Neuron (in vitro differentiated cells): ENCODE data around the gene DGKQ.

Experiments used
- H2AFZ ChIP-seq: one replicate; pipeline ENCODE4 v1.6.1; 2013; ENCODE audit warnings: low read depth, mild to moderate bottlenecking, inconsistent platforms, low read length, moderate library complexity
- H3K27me3 ChIP-seq: one replicate; pipeline ENCODE4 v1.6.1; 2013; ENCODE audit warnings: low read length; ENCODE audit not compliant: insufficient read depth
- H3K36me3 ChIP-seq: one replicate; pipeline ENCODE4 v1.6.1; 2013; ENCODE audit warnings: low read length; ENCODE audit not compliant: insufficient read depth
- H3K4me1 ChIP-seq: one replicate; pipeline ENCODE4 v1.6.1; 2013; ENCODE audit warnings: low read length; ENCODE audit not compliant: insufficient read depth
- H3K4me3 ChIP-seq: 2 replicates; pipeline ENCODE4 v1.5.1; 2013; ENCODE audit warnings: mild to moderate bottlenecking, low read length, moderate library complexity
- H3K9me3 ChIP-seq: one replicate; pipeline ENCODE4 v1.6.1; 2013; ENCODE audit warnings: low read length

The DGKQ gene

DNA sequence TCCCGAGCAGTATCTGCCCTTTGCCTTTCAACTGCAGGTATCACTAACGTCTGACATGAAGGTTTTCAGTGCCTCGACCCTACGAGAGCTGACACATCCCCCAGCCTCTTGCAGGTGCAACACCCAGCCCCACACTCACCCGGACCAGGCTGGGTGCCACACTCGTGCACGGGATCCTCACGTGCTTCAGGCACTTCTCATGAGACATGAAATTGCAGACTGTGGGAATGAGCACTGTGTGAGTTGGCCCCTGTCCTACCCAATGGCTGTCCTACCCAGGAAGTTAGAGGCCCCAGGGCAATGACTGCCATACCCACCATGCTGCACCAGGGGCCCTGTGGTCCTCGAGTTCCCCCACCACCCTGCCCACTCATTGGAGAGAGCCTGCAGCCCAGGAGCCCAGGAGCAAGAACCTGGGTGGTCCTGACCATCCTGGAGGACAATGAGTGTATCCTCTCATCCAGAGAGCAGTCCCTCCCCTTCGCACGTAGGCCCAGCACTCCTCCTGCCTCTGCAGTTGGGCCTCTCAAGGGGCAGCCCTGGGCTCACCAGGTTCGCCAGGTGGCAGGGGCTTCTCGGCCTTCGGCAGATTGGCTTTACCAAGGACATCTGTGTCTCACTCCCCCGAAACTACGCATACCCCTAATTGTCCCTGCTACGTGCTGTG is 2.4 kb downstream of the DGKQ start:
- Histone ChIP-seq H3K9me3 (peaks cover 5% of the 10 kb centered on the region), H3K4me3 (no peak overlapping the region), H2AFZ (no peak overlapping the region), H3K4me1 (peaks cover 7% of the 10 kb centered on the region), H3K36me3 (no peaks in the 10 kb centered on the region), H3K27me3 (no peaks in the 10 kb centered on the region)

DNA sequence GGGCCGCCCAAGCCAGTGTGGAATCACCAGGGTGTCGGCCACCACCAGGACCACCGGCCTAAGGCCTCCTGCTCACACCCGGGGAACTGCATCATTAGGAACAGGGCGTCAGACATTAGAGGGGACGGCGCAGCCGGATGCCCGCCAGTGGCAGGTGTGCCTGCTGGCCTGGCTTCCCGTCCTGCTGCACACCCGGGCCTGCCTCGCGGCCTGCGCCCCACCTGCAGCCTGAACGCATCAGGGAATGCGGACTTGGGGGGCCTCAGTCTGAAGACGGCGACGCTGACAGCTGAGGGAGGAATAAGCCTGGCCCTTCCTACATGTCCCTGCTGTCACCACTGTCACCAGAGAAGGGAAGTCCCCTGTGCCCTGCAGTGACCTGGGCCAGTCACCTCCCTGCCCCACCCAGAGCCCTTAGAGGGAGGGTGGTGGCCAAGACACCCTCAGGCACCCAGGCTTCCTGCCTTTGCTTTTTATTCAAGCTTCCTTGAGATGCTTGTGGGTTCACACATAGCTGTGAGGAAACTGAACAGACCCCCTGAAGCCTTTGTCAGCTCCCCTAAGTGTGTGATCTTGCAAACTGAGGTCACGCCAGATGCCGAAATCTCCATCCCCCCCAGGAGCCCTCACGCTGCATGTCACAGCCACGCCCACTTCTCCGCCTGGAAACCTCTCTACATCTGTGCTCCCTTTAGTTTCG is 3.2 kb downstream of the DGKQ start:
- Histone ChIP-seq H3K36me3 (no peaks in the 10 kb centered on the region), H3K9me3 (peaks cover 5% of the 10 kb centered on the region), H3K27me3 (no peaks in the 10 kb centered on the region), H3K4me1 (peaks cover 7% of the 10 kb centered on the region), H3K4me3 (no peak overlapping the region), H2AFZ (no peak overlapping the region)

DNA sequence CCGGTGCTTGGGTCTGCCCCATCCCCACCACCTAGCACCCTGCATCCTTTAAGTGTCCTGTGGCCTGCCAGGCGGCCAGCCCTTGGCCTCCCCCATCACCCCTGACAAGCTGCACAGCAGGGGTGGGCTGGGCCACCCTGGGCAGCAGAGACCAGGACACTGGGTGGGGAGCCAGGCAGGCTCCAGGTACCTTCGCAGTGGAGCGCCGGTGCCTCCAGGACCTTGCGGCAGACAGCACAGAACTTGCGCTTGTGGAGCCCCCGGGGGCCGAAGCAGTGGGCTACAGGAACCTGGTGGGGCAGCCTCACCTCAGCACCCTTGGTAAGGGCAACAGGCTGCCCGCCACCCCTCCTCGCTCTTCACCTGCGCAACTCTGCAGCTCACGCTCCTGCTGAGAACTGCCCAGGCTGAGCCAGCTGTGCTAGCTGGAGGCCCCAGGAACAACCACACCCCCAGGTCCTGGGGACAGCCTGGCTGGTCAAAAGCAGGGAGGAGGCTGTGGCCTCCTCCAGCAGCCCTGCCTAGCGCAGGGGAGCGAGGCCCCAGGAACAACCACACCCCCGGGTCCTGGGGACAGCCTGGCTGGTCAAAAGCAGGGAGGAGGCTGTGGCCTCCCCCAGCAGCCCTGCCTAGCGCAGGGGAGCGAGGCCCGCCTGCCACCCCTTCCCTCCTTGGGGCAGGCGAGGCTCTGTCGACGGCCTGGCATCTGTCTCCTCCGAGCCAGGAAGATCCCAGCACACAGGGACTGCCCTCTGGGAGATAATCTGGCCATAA is 4.6 kb downstream of the DGKQ start:
- Histone ChIP-seq H3K4me3 (no peak overlapping the region), H3K27me3 (no peaks in the 10 kb centered on the region), H3K4me1 (peaks cover 7% of the 10 kb centered on the region), H3K36me3 (peaks cover 3% of the 10 kb centered on the region), H3K9me3 (no peaks in the 10 kb centered on the region), H2AFZ (no peak overlapping the region)

DNA sequence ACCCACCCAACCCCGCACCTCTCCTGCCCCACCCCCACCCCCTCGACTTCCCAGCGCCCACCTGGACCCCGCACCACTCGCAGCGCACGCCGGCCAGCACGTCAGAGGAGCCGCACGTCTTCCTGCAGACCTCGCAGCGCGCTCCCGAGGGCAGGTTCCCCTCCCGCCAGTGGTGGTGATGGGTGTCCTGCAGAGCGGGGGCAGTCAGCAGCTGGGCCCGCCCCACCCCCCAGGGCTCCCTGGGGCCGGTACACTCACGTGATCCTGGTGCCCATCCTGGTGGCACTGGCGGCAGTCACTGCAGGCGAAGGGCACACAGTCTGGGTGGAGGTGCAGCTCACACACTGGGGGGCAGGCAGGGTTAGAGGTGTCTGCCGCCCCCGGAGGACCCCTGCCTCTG is 5.1 kb downstream of the DGKQ start:
- Histone ChIP-seq H3K27me3 (no peaks in the 10 kb centered on the region), H2AFZ (no peak overlapping the region), H3K4me3 (no peak overlapping the region), H3K36me3 (peaks cover 4% of the 10 kb centered on the region), H3K4me1 (peaks cover 7% of the 10 kb centered on the region), H3K9me3 (no peaks in the 10 kb centered on the region)

DNA sequence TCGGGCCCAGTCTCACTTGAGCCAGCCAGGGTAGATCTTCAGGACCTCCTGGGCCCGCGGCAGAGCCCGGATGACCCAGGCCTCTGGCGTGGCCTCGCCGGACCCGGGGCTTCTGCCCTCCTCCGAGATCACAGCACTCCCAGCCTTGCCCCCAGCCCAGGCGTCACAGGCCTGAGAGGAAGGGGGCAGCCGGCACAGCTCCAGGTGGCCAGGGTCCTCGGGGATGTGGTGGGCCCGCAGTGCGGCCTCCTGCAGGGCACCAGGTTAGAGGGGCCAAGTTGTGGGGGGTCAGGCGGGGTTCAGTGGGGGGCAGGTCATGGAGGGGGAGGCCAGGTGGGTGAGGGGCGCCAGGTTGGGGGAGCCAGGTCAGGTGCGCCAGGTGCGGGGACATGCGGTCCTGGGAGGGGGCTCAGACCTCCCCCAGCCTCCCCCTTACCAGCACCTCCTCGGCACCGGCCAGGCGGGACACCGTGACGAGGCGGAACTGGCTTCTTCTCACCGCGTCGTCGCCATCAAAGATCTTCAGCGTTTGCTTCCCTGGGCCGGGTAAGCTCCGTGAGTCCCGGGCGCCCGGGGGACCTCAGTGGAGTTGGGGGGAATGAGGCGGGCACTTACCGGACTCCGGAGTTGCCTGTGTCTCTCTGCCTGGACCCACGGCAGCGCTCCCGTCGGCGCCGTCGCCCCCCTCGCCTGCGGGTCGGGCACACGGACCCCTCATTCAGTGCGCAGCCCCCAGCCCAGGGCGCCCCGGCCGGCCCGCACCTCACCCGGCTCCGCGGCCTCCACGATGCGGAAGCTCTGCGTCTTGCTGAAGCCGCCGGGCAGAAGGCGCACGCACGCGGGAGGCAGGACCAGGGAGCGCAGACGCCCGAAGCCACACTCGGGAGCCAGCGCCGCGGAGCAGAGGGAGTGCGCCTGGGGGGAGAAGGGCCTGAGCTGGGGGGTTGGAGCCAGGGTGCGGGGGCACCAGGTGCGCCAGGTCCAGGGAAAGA is 6.0 kb downstream of the DGKQ start:
- H3K9me3 ChIP-seq: no peaks in the 10 kb centered on the region
- peaks cover 4% of the 10 kb centered on the region for H3K36me3 ChIP-seq
- no peak overlapping the region for H3K4me3 ChIP-seq
- H2AFZ ChIP-seq: no peak overlapping the region
- peaks cover 7% of the 10 kb centered on the region for H3K4me1 ChIP-seq
- H3K27me3 ChIP-seq: no peaks in the 10 kb centered on the region

DNA sequence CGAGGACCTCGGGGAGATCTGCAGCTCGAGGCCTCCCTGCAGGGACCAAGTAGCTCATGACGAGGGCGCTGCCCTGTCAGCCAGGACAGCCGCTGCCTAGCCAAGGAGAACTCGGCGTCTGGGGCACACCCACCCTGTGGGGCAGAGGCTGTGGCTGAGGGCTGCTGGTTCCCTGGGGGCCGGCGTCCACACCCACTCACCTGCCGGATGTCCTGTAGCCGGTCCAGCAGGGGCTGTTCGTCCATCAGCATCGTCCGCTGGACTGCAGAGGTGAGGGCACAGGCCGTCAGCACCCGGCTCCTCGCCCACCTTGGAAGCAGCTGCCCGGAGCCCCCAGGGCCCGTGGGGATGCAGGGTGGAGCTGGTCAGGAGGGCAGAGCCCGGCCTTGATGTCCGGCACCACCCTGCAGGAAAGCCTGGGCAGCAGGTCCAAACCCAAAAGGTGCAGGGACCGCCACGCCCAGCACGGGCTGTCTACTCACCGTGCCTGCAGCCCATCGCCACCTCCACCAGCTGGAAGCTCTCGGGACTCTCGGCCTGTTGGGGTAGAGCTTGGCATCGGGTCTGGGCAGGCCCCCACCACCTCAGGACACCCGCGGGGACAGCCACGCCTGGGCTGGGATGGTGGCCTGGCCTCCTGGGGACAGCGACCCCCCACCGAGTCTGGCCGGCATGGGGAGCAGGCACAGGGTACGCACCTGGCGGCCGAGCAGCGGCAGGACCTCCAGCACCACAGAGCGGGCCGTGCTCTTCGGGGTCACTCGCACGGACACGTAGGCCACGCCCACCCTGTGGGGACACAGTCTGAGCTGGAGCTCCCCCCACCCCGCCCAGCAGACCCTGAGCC is 6.9 kb downstream of the DGKQ start:
- no peaks in the 10 kb centered on the region for H3K27me3 ChIP-seq
- H3K36me3 ChIP-seq: peaks cover 4% of the 10 kb centered on the region

DNA sequence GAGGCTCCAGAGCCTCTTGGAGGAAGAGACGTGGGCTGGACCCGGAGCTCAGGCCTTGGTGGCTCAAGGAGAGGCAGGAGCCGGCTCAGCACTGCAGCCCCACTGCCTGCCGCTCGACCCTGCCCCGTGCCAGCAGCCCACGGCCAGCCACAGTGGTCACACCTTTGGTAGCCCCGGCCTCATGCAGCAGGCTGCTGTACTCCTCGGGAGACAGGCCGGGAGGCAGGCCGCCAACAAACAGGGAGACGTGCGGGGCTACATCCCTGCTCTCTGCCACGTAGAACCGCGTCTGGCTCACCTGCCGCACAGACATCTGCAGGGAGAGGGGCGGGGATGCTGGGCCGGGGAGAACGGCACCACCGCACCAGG is 7.6 kb downstream of the DGKQ start:
- H3K27me3 ChIP-seq: no peaks in the 10 kb centered on the region
- H2AFZ ChIP-seq: no peak overlapping the region
- H3K9me3 ChIP-seq: no peaks in the 10 kb centered on the region
- peaks cover 4% of the 10 kb centered on the region for H3K36me3 ChIP-seq
- no peaks in the 10 kb centered on the region for H3K4me1 ChIP-seq
- no peak overlapping the region for H3K4me3 ChIP-seq

More for the DNA sequence above, 6.9 kb downstream of the DGKQ start:
- Histone ChIP-seq H3K4me1 (no peaks in the 10 kb centered on the region), H3K4me3 (no peak overlapping the region), H3K9me3 (no peaks in the 10 kb centered on the region), H2AFZ (no peak overlapping the region)

DNA sequence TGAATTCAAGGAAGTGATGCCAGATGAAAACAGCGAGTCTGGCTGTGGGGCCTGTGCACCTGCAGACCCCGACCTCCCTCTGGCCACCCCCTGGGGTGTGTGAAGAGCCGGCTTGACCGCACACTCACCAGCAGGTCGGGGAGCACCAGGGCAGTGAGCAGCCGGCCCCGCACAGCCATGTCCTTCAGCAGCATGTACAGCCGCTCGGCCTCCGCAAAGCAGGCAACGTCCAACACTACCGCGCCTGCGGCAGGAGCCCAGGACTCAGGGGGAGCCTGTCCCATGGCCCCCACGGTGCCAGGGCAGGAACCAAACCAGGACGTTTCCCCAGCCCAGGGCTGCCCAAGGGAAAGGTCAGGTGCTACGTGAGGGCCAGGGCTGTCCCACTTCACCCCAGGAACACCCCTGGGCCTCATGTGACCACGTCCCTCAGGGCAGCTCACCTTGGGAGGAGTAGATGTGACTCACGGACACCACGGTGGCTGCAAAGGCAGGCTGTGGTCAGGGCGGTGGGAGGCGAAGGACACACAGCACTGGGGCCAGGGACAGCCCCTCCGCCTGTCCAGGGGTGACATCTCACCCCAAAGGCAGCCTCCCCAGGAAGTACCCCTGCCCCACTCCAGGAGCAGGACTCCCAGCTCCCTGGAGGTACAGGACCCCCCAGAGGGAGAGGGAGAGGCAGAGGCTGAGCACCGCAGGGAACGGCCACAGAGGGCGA is 8.2 kb downstream of the DGKQ start:
- no peak overlapping the region for H2AFZ ChIP-seq
- no peaks in the 10 kb centered on the region for H3K4me1 ChIP-seq
- H3K36me3 ChIP-seq: peaks cover 6% of the 10 kb centered on the region
- H3K27me3 ChIP-seq: no peaks in the 10 kb centered on the region
- H3K9me3 ChIP-seq: no peaks in the 10 kb centered on the region
- H3K4me3 ChIP-seq: no peak overlapping the region

DNA sequence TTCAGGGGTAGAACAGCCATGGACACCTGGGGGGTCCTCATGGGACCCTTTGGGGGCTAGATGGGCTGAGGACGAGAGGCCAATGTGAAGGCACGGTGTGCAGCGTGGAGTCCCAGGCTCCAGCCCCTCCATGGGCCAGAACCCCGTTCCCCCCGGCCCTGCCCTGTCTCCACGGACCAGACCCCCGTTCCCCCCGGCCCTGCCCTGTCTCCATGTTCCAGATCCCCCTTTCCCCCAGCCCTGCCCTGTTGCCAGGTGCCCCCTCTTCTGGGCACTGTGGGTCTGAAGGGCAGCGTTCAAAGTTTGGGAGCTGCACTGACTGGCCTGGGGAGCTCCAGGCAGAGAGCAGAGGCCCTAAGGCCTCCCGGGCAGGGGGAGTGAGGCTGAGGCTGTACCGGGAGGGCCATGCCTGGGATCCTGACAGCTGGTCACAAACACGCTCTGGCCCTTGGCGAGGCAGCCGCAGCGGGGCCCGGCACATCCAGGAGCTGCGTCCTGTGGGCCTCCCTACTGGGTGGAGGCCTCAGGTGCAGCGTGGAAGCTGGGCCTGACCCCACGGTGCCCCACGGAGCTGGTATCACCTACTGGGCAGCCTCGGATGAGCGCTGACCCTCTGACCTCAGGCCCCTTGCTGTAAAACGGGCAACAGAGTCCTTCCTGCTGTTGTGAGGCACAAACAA is 8.9 kb downstream of the DGKQ start:
- Histone ChIP-seq H3K4me1 (no peaks in the 10 kb centered on the region), H2AFZ (no peak overlapping the region), H3K4me3 (no peak overlapping the region), H3K27me3 (no peaks in the 10 kb centered on the region), H3K9me3 (no peaks in the 10 kb centered on the region), H3K36me3 (peaks cover 6% of the 10 kb centered on the region)

DNA sequence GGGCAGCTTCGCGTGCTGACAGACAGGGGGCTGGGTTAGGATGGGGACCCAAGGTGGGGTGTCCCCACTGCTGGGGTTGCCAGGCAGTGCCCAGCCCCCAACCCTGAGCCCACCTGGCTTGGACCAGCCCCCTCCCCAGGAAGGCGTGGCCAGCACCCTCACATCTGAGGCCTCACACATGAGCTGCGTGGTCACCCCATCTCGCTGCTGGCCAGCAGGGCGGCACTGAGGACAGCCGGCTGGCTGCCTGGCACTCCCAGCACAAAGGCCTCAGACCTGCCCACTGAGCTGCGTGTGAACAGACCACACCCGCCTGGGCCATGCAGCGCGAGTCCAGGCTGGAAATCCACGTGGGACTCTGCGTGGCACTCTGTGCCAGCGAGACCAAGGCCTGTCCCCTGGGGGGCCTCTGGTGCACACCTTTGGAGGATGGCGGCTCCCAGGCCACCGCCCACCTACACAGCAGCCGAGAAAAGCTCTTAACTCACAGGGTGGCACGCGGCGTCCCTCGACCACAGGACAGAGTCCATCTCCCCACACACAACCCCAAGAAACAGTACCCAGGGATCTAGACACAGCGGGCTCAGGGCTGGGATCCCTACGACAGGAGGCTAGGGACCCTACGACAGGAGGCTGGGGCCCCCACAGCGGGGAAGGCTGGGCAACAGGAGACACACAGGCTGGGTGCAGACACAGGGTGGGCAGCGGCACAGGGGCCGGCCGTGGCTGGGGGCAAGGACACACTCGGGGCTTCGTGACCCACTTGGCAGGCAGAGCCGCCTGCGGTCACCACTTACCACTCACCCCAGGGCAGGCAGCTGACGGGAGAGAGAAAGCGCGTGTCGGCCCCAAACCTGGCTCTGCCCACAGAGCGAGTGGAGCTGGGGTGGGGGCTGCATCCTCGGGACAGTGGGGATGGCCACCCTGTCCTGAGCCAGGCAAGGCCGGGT is 9.8 kb downstream of the DGKQ start:
- Histone ChIP-seq H3K36me3 (peaks cover 6% of the 10 kb centered on the region), H3K9me3 (no peaks in the 10 kb centered on the region), H3K4me3 (no peak overlapping the region), H3K27me3 (no peaks in the 10 kb centered on the region), H2AFZ (no peak overlapping the region), H3K4me1 (no peaks in the 10 kb centered on the region)
